Measurements from ENCODE around the gene NCAPH2. TPM values are rescaled to one million over a fixed set of nuclear protein-coding genes. Genes with fewer than 3 reads are reported as not detected.

Gene NCAPH2
- total RNA-seq, 1 donor from 2014 or later, result 44.2 TPM

DNA sequence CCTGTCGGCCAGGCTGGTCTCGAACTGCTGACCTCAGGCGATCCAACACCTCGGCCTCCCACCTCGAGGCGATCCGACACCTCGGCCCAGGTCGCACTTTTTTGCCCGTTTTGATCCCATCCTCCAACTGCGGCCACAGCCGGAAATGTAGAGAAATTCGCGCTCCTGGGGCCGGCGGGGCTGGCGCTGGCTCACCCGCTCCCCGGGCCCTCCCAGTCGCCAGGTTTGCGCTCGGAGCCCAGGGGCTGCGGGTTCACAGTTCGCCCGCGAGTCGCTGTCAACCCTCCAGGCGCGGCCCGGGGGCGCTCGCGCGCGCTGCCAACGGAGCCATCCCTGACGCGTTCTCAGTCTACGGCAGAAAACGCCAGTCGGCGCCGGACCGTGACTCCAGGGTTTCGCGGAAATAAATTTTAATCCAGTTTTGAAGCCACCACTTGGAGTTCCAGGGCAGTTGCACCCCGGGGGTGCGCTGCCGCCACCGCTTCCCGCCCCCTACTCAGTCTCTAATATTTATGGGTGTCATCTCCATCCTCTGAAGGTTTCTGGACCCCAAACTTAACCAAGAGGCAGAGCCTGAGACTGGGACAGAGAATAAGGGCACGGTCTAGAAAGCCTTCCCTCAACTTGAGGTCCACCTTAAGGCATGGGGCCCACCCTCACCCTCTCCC lies 36.2 kb downstream of the NCAPH2 start:
- TF ChIP-seq, protein P1, sequence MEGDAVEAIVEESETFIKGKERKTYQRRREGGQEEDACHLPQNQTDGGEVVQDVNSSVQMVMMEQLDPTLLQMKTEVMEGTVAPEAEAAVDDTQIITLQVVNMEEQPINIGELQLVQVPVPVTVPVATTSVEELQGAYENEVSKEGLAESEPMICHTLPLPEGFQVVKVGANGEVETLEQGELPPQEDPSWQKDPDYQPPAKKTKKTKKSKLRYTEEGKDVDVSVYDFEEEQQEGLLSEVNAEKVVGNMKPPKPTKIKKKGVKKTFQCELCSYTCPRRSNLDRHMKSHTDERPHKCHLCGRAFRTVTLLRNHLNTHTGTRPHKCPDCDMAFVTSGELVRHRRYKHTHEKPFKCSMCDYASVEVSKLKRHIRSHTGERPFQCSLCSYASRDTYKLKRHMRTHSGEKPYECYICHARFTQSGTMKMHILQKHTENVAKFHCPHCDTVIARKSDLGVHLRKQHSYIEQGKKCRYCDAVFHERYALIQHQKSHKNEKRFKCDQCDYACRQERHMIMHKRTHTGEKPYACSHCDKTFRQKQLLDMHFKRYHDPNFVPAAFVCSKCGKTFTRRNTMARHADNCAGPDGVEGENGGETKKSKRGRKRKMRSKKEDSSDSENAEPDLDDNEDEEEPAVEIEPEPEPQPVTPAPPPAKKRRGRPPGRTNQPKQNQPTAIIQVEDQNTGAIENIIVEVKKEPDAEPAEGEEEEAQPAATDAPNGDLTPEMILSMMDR (IDR thresholded peaks at IDR 0.05; ENCODE audit: insufficient read depth, low read length, severe bottlenecking), result peak; percentile 67
- peak overlapping the region; percentile 17 for H3K4me3 ChIP-seq (ENCODE audit: low read depth, low read length)
- H3K27me3 ChIP-seq (ENCODE audit: control insufficient read depth, insufficient read depth, low read length), result peaks cover 3% of the 10 kb centered on the region
- no peaks in the 10 kb centered on the region for H3K36me3 ChIP-seq (ENCODE audit: control insufficient read depth, insufficient read depth, low read length)
- DNase-seq (ENCODE audit: low read depth) (peak; percentile 51), FAIRE-seq (no peak)

DNA sequence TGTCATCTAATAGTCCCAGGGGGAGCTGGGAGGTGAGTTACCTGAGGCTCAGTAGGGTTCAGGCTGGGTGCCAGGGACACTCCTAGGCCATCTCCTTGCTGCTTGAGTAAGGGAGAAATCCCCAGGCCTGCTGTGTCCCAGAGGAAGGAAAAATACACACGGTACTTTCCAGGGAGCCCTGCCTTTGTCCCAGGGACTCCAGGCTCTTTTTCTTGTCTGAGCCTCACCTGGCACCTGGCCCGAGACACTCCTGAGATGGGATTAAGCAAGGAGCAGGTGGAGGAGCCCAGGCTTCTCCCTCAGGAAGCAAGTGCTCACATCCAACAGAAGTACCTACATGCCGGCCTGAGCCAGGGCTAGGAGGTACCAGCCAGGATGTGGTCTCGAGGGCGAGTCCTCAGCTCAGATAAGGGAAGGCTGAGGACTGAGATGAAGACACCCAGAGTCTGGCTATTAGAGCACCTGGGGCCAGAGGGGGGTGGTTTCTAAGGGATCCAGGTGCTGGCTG lies 36.8 kb downstream of the NCAPH2 start:
- peak; percentile 82 for DNase-seq (ENCODE audit: low read depth)
- peak; percentile 64 for FAIRE-seq
- Histone ChIP-seq H3K36me3 (ENCODE audit: control insufficient read depth, insufficient read depth, low read length) (no peaks in the 10 kb centered on the region), H3K4me3 (ENCODE audit: low read depth, low read length) (peak overlapping the region; percentile 17), H3K27me3 (ENCODE audit: control insufficient read depth, insufficient read depth, low read length) (peaks cover 3% of the 10 kb centered on the region)
- TF ChIP-seq, protein P1 (IDR thresholded peaks at IDR 0.05; ENCODE audit: insufficient read depth, low read length, severe bottlenecking), result no peak

DNA sequence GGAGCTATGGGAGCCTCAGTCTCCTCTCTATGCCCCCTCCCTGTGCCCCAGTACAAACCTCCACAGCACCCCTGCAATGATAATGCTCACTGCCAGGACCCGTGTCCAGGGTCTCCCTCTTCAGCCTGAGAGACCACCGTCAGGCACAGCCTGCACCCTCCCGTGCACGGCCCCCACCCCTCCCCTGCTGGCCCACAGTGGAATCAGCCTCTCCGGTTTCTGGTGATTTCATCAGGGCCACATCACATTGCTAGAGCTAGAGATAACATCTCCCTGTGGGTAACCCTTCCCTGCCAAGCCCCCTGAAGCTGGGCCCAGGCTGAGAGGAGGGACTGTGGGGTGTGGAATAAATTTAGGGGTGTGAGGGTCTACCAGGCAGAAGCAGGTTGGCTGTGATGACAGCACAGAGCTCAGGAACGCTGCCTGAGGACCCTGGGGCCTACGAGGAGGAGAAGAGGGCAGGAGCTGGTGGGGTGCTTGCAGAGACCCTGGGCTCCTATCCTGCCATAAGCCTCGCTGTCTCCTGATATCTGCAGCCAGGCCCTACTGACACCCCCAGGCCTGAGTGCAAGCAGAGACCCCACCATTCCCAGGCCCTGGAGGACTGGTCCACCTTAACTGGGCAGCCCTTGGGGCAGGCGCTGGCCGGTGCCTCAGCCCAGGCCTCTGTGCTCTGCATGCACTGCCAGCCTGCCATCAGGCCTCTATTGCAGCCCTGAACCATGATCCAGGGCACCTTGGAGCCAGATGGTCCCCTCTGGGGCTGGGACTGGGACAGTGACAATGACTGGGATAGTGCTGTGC lies 37.7 kb downstream of the NCAPH2 start, which contains the start of gene KLHDC7B:
KLHDC7B (plus strand) TSS at position 378 of the 804 bp plus-strand sequence; CDS start at position 723, 345 bp downstream.
- FAIRE-seq (no peak), DNase-seq (ENCODE audit: low read depth) (no peak)
- TF ChIP-seq, protein P1 (IDR thresholded peaks at IDR 0.05; ENCODE audit: insufficient read depth, low read length, severe bottlenecking), result peak; percentile 42
- Histone ChIP-seq H3K36me3 (ENCODE audit: control insufficient read depth, insufficient read depth, low read length) (no peaks in the 10 kb centered on the region), H3K27me3 (ENCODE audit: control insufficient read depth, insufficient read depth, low read length) (peaks cover 3% of the 10 kb centered on the region), H3K4me3 (ENCODE audit: low read depth, low read length) (no peak within 1 kb of the TSS)

DNA sequence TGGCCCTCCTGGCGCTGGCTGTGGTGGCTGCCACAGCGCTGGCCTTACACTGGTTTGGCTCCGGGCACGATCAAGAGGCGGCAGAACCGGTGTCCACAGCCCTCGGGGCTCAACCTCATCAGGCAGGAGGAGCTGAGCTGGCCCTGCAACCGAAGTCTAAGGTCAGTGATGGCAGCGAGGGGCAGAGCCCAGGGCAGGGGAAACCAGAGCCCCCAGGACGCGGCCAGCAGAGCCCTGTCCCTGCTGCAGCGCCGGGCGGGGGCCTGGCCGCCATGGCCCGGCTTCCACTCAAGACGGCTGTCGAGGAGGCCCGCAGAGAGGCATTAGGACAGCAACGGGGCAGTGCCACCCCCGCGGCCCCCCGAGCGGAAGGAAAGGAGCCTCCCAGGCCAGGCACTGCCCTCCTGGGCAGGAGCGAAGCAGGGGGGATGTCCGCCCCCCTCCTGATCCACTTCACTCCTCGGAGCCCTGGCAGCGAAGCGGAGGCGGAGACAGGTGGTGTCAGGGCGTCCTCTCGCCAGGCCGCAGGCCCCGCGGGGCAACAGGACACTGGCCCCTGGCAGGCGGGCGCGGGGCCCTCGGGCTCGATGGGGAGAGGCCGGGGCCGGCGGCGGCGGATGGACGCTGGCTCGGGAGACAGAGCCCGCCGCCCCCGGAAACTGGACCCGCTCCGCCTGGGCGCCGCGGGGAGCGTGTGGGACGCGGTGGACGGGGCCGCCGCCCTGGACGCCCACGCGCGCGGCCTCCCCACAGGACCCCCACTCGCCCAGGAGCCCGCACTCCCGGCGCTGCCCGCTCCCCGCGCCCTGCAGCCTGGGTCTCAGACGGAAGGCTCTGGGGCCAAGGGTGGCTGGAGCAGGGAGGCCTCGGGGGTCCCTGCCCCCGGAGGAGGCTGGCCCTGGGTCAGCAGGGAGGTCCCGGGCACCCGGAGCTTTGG lies 38.6 kb downstream of the NCAPH2 start:
- Histone ChIP-seq H3K4me3 (ENCODE audit: low read depth, low read length) (no peak overlapping the region), H3K27me3 (ENCODE audit: control insufficient read depth, insufficient read depth, low read length) (peaks cover 3% of the 10 kb centered on the region), H3K36me3 (ENCODE audit: control insufficient read depth, insufficient read depth, low read length) (no peaks in the 10 kb centered on the region)
- TF ChIP-seq, protein P1 (IDR thresholded peaks at IDR 0.05; ENCODE audit: insufficient read depth, low read length, severe bottlenecking), result no peak
- FAIRE-seq, result no peak
- no peak for DNase-seq (ENCODE audit: low read depth)

DNA sequence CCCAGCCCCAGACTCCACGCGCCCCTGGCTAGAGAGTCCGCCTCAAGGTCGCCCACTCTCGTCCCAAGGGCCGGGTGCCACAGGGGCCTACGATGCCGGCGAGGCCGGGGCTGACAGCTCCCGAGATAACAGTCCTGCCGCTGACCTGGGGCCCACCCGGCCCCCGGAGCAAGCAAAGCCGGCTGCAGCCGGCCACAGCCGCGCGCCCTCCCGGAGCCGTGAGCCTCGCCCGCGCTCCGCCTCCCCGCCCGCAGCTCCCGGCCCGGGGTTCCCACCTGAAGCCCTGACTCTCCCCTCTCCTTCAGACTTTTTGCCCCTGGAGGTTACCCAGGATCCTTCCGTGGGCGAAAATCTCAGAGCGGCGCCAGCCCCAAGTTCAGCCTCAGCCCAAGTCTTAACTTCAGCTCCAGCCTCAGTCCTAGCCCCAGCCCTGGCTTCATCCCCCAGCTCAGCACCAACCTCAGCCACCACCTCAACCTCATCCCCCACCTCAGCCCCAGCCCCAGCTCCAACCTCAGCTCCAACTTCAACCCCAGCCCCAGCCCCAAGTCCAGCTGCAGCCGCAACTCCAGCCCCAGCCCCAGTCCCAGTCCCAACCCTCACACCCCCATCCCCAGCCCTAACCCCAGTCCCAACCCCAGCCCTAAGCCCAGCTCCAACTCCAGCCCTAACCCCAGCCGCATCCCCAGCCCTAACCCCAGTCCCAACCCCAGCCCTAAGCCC lies 39.4 kb downstream of the NCAPH2 start:
- no peak overlapping the region for H3K4me3 ChIP-seq (ENCODE audit: low read depth, low read length)
- TF ChIP-seq, protein P1 (IDR thresholded peaks at IDR 0.05; ENCODE audit: insufficient read depth, low read length, severe bottlenecking), result no peak
- H3K36me3 ChIP-seq (ENCODE audit: control insufficient read depth, insufficient read depth, low read length), result no peaks in the 10 kb centered on the region
- no peak for FAIRE-seq
- peaks cover 3% of the 10 kb centered on the region for H3K27me3 ChIP-seq (ENCODE audit: control insufficient read depth, insufficient read depth, low read length)
- DNase-seq (ENCODE audit: low read depth), result no peak
